ENCODE results near the gene GCSH.

- TF ChIP-seq CTCF (conservative IDR thresholded peaks at IDR 0.05): no peak
- no peak for TF ChIP-seq EZH2 (IDR thresholded peaks at IDR 0.05; ENCODE audit: low read depth)
Observed at GRCh38 chr16:81053761-81054160, 42.4 kb downstream of the GCSH start.
